22Rv1 (cell line): ENCODE results near the gene UMODL1.

Experiments used
- H3K27ac ChIP-seq: fragments of 450-650 bp; 2 replicates; pipeline ENCODE4 v1.5.1; 2017
- CTCF ChIP-seq: fragments of 450-650 bp; IDR thresholded peaks from 2 replicates; pipeline ENCODE4 v1.5.1; 2017; ENCODE audit warnings: mild to moderate bottlenecking
- ZFX ChIP-seq: fragments of 450-650 bp; IDR thresholded peaks from 2 replicates; pipeline ENCODE4 v1.6.1; 2017; ENCODE audit warnings: antibody characterized with exemption, borderline replicate concordance

The UMODL1 gene

GRCh38 chr21:42153746-42154145 lies 82.6 kb downstream of the UMODL1 start:
- no peak overlapping the region for H3K27ac ChIP-seq
- TF ChIP-seq CTCF (no peak), ZFX (no peak)

- H3K27ac ChIP-seq, result no peak overlapping the region
- TF ChIP-seq CTCF (no peak), ZFX (no peak)
Measured at GRCh38 chr21:42154237-42155044, 83.3 kb downstream of the UMODL1 start.

DNA sequence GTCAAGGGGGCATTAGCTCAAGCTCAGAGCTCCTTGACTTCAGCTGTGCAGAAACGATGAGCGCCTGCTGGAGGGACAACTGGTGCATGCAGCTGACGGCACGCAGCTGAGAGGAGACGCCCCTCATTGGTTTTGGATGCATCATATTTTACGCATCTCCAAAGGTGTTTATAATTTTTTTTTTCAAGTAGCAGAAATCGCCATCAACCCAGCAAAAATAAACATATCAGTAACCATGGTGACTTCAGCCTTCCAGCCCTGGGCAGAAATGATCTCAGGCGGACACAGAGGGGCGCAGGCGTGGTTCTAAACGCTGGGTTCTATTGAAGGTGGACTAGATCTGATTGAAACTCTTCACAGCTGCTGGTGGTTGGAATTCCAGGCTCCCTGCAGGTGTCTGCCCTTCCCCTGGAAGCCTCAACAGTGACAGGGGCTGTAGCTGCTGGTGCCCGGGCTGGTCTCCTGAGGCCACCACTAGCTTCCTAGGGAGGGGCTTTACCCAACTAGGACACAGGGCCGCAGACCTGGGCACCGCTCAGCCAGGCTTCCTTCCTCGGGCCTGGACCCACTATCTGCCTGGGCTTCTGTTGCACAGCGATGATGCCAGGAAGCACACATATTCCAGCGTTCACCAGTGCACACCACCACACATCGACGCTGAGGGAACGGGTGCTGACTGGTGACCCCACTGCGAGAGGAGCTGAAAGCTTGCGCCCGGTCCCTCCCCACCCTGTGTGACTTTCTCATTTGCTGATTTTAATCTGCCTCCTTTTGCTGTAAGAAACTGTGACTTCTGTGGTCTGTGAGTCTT lies 84.1 kb downstream of the UMODL1 start:
- no peak overlapping the region for H3K27ac ChIP-seq
- TF ChIP-seq ZFX (no peak), CTCF (no peak)

GRCh38 chr21:42156690-42157605 lies 85.8 kb downstream of the UMODL1 start:
- H3K27ac ChIP-seq, result no peak overlapping the region
- TF ChIP-seq ZFX, result no peak
- no peak for TF ChIP-seq CTCF

DNA sequence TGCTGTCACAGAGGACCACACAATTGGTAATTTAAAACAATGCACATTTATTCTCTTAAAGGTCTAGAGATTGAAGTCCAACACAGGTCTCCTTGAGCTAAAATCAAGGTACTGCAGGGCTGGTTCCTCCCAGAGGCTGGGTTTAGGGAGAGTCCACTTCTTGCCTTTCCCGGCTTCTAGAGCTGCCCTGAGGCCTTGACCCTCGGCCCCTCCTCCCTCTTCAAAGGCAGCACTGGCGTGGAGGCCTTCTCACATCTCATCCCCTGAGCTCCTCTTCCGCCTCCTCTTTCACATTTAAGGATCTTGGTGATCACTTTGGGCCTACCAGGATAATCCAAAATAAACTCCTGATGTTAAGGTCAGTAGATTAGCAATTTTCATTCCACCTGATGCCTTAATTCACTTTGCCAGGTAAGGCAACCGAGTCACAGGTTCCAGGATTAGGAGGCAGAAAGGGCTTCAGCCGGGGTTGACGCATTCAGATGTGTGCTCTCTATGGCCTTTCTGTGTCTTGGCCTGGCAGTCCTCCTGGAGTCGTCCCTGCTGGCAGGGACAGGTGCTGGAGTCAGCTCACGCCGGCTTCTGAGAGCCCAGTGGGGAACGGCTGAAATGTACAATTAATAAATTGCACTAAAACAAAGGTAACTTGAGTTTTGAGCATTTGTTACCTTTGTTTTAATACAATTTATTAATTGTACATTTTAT lies 86.6 kb downstream of the UMODL1 start:
- H3K27ac ChIP-seq, result no peak overlapping the region
- TF ChIP-seq ZFX (no peak), CTCF (no peak)

DNA sequence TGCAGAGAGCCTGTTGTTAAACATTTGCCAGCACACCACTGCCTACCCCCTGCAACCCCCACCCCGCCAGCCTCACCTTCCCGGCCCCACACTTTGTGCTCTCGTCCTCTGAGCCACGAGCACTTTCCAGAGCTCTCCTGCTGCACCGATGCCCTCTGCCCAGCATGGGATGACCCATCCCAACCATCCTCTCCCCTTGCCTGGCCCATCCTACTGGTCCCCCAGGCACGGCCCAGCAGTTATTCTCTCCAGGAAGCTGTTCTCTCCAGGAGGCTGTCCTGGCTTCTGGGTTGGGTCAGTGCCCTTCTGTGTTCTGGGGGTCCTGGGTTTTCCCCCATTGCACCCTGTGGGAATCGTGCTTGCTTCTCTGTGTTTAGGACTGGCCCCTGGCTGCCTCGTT lies 87.7 kb downstream of the UMODL1 start:
- H3K27ac ChIP-seq, result no peak overlapping the region
- TF ChIP-seq ZFX (no peak), CTCF (no peak)
